ENCODE results near the gene DUSP5.

The DUSP5 gene

GRCh38 chr10:110486680-110487410, 10.9 kb upstream of the DUSP5 start:
- Histone ChIP-seq H3K27me3 (ENCODE audit: control insufficient read depth in 3 of 3, insufficient read depth in 3 of 3, low read depth in 1 of 3, low read length in 3 of 3) (no peaks in the 10 kb centered on the region), H3K27ac (replicated peaks; ENCODE audit: low read length) (no peak overlapping the region), H4K91ac (ENCODE audit: low read depth, low read length, poor library complexity) (no peak overlapping the region), H3K4ac (ENCODE audit: low read length) (no peak overlapping the region), H3K23ac (ENCODE audit: low read depth, low read length, poor library complexity) (no peak overlapping the region), H3K4me3 (ENCODE audit: low read length in 2 of 2) (no peak overlapping the region), H3K9ac (ENCODE audit: low read depth, low read length, poor library complexity) (no peak overlapping the region), H2BK15ac (ENCODE audit: low read length) (no peak overlapping the region), H3K18ac (ENCODE audit: low read length) (no peak overlapping the region), H3K79me1 (ENCODE audit: low read depth, low read length) (no peaks in the 10 kb centered on the region), H3K4me1 (ENCODE audit: control insufficient read depth in 2 of 2, insufficient read depth in 1 of 2, low read depth in 1 of 2, low read length in 2 of 2) (peaks cover 0 to 4% of the 10 kb centered on the region in 2 donors), H3K9me3 (replicated peaks in 1 of 2; ENCODE audit: control insufficient read depth in 2 of 2, insufficient read depth in 1 of 2, low read depth in 1 of 2, low read length in 2 of 2) (no peaks in the 10 kb centered on the region), H2AFZ (ENCODE audit: low read length) (no peak overlapping the region), H2BK120ac (ENCODE audit: low read depth, low read length) (no peak overlapping the region), H3K14ac (ENCODE audit: low read length) (no peak overlapping the region), H3K36me3 (replicated peaks in 1 of 2; ENCODE audit: control insufficient read depth in 2 of 2, insufficient read depth in 2 of 2, low read length in 2 of 2) (no peaks in the 10 kb centered on the region), H2BK12ac (ENCODE audit: low read length) (no peak overlapping the region), H2BK5ac (ENCODE audit: low read length) (no peak overlapping the region), H2AK5ac (ENCODE audit: low read depth, low read length) (no peak overlapping the region), H3K4me2 (ENCODE audit: insufficient read depth, low read length, poor library complexity, severe bottlenecking) (no peak overlapping the region), H4K8ac (ENCODE audit: low read depth, low read length) (no peak overlapping the region)
- DNase-seq (ENCODE audit: low spot score) = no peak
- no CpG with 5 or more reads among the region's 11 CpGs for WGBS, 2 donors (ENCODE audit: extremely low coverage in 2 of 2, insufficient read length in 2 of 2, insufficient replicate concordance in 1 of 2)

DNA sequence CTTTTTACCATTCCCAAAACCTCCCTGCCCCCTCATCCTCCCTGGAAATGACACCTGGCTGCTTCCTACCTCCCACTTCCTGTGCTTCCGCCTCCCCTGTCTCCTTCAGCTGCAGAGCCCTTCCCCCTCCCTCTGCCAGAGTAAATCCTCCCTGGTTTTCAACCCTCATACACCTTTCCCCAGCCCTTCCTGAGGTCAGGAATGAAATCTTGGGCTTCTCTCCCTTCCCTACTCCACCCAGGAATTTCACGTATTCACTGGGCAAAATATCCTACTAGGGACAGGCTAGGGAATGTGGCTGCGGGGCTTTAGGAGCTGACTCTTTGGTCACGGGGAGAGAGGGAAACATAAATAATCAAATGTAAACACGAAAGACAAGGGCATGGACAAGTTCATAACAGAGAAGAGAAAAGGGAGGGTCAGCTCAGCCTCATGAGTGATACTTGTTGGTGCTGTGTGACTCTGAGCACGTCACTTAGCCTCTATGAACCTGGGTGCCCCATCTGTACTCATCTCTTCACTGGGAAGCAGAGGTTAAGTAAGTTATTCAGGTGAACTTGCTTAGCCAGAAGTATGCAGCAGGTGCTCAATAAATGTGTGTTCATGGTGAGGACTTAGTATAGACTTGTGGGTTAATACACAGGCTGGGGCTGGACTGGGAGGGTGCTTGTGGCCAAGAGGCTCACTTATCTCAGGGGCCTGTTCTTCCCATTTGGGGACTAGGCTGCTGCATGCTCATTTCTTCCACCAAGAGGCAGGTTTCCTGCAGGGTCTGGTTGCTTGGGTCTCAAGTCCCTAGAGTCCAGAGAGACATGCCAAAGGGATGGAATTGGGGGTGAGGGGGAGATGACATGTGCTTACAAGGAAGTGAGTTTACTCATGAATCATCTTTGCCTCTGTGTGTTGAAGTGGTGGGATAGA, 10.0 kb upstream of the DUSP5 start:
- Histone ChIP-seq H3K36me3 (replicated peaks in 1 of 2; ENCODE audit: control insufficient read depth in 2 of 2, insufficient read depth in 2 of 2, low read length in 2 of 2) (no peaks in the 10 kb centered on the region), H3K9ac (ENCODE audit: low read depth, low read length, poor library complexity) (no peak overlapping the region), H3K79me1 (ENCODE audit: low read depth, low read length) (no peaks in the 10 kb centered on the region), H3K23ac (ENCODE audit: low read depth, low read length, poor library complexity) (no peak overlapping the region), H3K4ac (ENCODE audit: low read length) (no peak overlapping the region), H4K8ac (ENCODE audit: low read depth, low read length) (no peak overlapping the region), H3K14ac (ENCODE audit: low read length) (no peak overlapping the region), H3K27me3 (ENCODE audit: control insufficient read depth in 3 of 3, insufficient read depth in 3 of 3, low read depth in 1 of 3, low read length in 3 of 3) (no peaks in the 10 kb centered on the region), H2BK120ac (ENCODE audit: low read depth, low read length) (no peak overlapping the region), H2AFZ (ENCODE audit: low read length) (no peak overlapping the region), H4K91ac (ENCODE audit: low read depth, low read length, poor library complexity) (no peak overlapping the region), H2AK5ac (ENCODE audit: low read depth, low read length) (no peak overlapping the region), H2BK5ac (ENCODE audit: low read length) (no peak overlapping the region), H3K4me3 (ENCODE audit: low read length in 2 of 2) (no peak overlapping the region), H3K4me2 (ENCODE audit: insufficient read depth, low read length, poor library complexity, severe bottlenecking) (no peak overlapping the region), H2BK12ac (ENCODE audit: low read length) (no peak overlapping the region), H3K27ac (replicated peaks; ENCODE audit: low read length) (no peak overlapping the region), H3K9me3 (replicated peaks in 1 of 2; ENCODE audit: control insufficient read depth in 2 of 2, insufficient read depth in 1 of 2, low read depth in 1 of 2, low read length in 2 of 2) (no peaks in the 10 kb centered on the region), H3K4me1 (ENCODE audit: control insufficient read depth in 2 of 2, insufficient read depth in 1 of 2, low read depth in 1 of 2, low read length in 2 of 2) (peaks cover 0 to 2% of the 10 kb centered on the region in 2 donors), H3K18ac (ENCODE audit: low read length) (no peak overlapping the region), H2BK15ac (ENCODE audit: low read length) (no peak overlapping the region)
- no CpG with 5 or more reads among the region's 6 CpGs for WGBS, 2 donors (ENCODE audit: extremely low coverage in 2 of 2, insufficient read length in 2 of 2, insufficient replicate concordance in 1 of 2)
- DNase-seq (ENCODE audit: low spot score) = no peak

GRCh38 chr10:110488332-110488681, 9.4 kb upstream of the DUSP5 start:
- H3K4me2 ChIP-seq (ENCODE audit: insufficient read depth, low read length, poor library complexity, severe bottlenecking) = no peak overlapping the region
- no peak for DNase-seq (ENCODE audit: low spot score)
- no peak overlapping the region for H3K14ac ChIP-seq (ENCODE audit: low read length)
- no peak overlapping the region for H2AFZ ChIP-seq (ENCODE audit: low read length)
- peaks cover 0 to 2% of the 10 kb centered on the region in 2 donors for H3K4me1 ChIP-seq (ENCODE audit: control insufficient read depth in 2 of 2, insufficient read depth in 1 of 2, low read depth in 1 of 2, low read length in 2 of 2)
- no peak overlapping the region for H2AK5ac ChIP-seq (ENCODE audit: low read depth, low read length)
- no peak overlapping the region for H3K9ac ChIP-seq (ENCODE audit: low read depth, low read length, poor library complexity)
- H2BK15ac ChIP-seq (ENCODE audit: low read length) = no peak overlapping the region
- no CpG with 5 or more reads among the region's 4 CpGs for WGBS, 2 donors (ENCODE audit: extremely low coverage in 2 of 2, insufficient read length in 2 of 2, insufficient replicate concordance in 1 of 2)
- H3K27me3 ChIP-seq (ENCODE audit: control insufficient read depth in 3 of 3, insufficient read depth in 3 of 3, low read depth in 1 of 3, low read length in 3 of 3) = no peaks in the 10 kb centered on the region
- H3K9me3 ChIP-seq (replicated peaks in 1 of 2; ENCODE audit: control insufficient read depth in 2 of 2, insufficient read depth in 1 of 2, low read depth in 1 of 2, low read length in 2 of 2) = no peaks in the 10 kb centered on the region
- no peak overlapping the region for H4K91ac ChIP-seq (ENCODE audit: low read depth, low read length, poor library complexity)
- H3K18ac ChIP-seq (ENCODE audit: low read length) = no peak overlapping the region
- H3K4me3 ChIP-seq (ENCODE audit: low read length in 2 of 2) = no peak overlapping the region
- no peak overlapping the region for H3K27ac ChIP-seq (replicated peaks; ENCODE audit: low read length)
- no peak overlapping the region for H2BK12ac ChIP-seq (ENCODE audit: low read length)
- H2BK5ac ChIP-seq (ENCODE audit: low read length) = no peak overlapping the region
- no peak overlapping the region for H2BK120ac ChIP-seq (ENCODE audit: low read depth, low read length)
- no peak overlapping the region for H3K4ac ChIP-seq (ENCODE audit: low read length)
- H3K23ac ChIP-seq (ENCODE audit: low read depth, low read length, poor library complexity) = no peak overlapping the region
- no peaks in the 10 kb centered on the region for H3K36me3 ChIP-seq (replicated peaks in 1 of 2; ENCODE audit: control insufficient read depth in 2 of 2, insufficient read depth in 2 of 2, low read length in 2 of 2)
- H3K79me1 ChIP-seq (ENCODE audit: low read depth, low read length) = no peaks in the 10 kb centered on the region
- no peak overlapping the region for H4K8ac ChIP-seq (ENCODE audit: low read depth, low read length)

DNA sequence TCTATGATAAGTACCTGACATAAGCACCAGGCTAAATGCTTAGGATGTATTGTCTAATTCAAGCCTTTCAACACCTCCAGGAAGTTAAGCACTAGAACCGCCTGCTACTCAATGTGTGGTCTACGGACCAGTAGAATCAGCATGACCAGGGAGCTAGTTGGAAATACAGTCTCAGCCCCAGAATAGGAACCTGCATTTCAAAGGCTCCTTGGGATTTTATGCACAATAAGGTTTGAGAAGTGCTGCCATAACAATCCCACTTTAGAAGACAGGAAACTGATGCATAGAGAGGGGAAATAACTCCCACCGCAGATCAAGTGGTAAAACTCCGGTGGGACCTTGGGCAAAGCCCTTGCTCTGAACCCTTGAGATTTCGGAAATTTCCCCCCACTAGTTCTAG, 8.8 kb upstream of the DUSP5 start:
- no peak overlapping the region for H2AK5ac ChIP-seq (ENCODE audit: low read depth, low read length)
- peaks cover 0 to 2% of the 10 kb centered on the region in 2 donors for H3K4me1 ChIP-seq (ENCODE audit: control insufficient read depth in 2 of 2, insufficient read depth in 1 of 2, low read depth in 1 of 2, low read length in 2 of 2)
- no CpG with 5 or more reads among the region's 5 CpGs for WGBS, 2 donors (ENCODE audit: extremely low coverage in 2 of 2, insufficient read length in 2 of 2, insufficient replicate concordance in 1 of 2)
- H3K4me2 ChIP-seq (ENCODE audit: insufficient read depth, low read length, poor library complexity, severe bottlenecking) = no peak overlapping the region
- H2AFZ ChIP-seq (ENCODE audit: low read length) = no peak overlapping the region
- H3K23ac ChIP-seq (ENCODE audit: low read depth, low read length, poor library complexity) = no peak overlapping the region
- no peak overlapping the region for H3K4ac ChIP-seq (ENCODE audit: low read length)
- DNase-seq (ENCODE audit: low spot score) = no peak
- H3K27me3 ChIP-seq (ENCODE audit: control insufficient read depth in 3 of 3, insufficient read depth in 3 of 3, low read depth in 1 of 3, low read length in 3 of 3) = no peaks in the 10 kb centered on the region
- no peak overlapping the region for H3K9ac ChIP-seq (ENCODE audit: low read depth, low read length, poor library complexity)
- H2BK120ac ChIP-seq (ENCODE audit: low read depth, low read length) = no peak overlapping the region
- no peak overlapping the region for H3K18ac ChIP-seq (ENCODE audit: low read length)
- H3K27ac ChIP-seq (replicated peaks; ENCODE audit: low read length) = no peak overlapping the region
- H3K36me3 ChIP-seq (replicated peaks in 1 of 2; ENCODE audit: control insufficient read depth in 2 of 2, insufficient read depth in 2 of 2, low read length in 2 of 2) = no peaks in the 10 kb centered on the region
- H3K79me1 ChIP-seq (ENCODE audit: low read depth, low read length) = no peaks in the 10 kb centered on the region
- no peak overlapping the region for H2BK12ac ChIP-seq (ENCODE audit: low read length)
- no peak overlapping the region for H4K8ac ChIP-seq (ENCODE audit: low read depth, low read length)
- no peak overlapping the region for H3K14ac ChIP-seq (ENCODE audit: low read length)
- H3K9me3 ChIP-seq (replicated peaks in 1 of 2; ENCODE audit: control insufficient read depth in 2 of 2, insufficient read depth in 1 of 2, low read depth in 1 of 2, low read length in 2 of 2) = no peaks in the 10 kb centered on the region
- no peak overlapping the region for H3K4me3 ChIP-seq (ENCODE audit: low read length in 2 of 2)
- no peak overlapping the region for H2BK5ac ChIP-seq (ENCODE audit: low read length)
- H4K91ac ChIP-seq (ENCODE audit: low read depth, low read length, poor library complexity) = no peak overlapping the region
- no peak overlapping the region for H2BK15ac ChIP-seq (ENCODE audit: low read length)
